Measurements from ENCODE around the gene ZC3H13.

- TF ChIP-seq YY1 (IDR thresholded peaks at IDR 0.05; ENCODE audit: low read depth, low read length): no peak
- no peak for TF ChIP-seq MAX (IDR thresholded peaks at IDR 0.05)
- no peak for TF ChIP-seq GABPA (IDR thresholded peaks at IDR 0.05; ENCODE audit: borderline replicate concordance, insufficient read depth, low read length)
- TF ChIP-seq NANOG (IDR thresholded peaks at IDR 0.05; ENCODE audit: insufficient read depth, low read depth, low read length, poor library complexity, severe bottlenecking): no peak
Observed at GRCh38 chr13:46094478-46094877, 41.9 kb upstream of the ZC3H13 start.

All from H1 (cell line).